KBM-7 (cell line): ENCODE data around the gene STK38.
"Not testable (repeated sequence)": the region's sequence is repeated elsewhere in the genome, so short reads cannot be mapped to it uniquely, and the experiment has no call there.

Experiments used
- DNase-seq: peaks from one replicate; pipeline ENCODE4 v3.0.0-alpha.2; 2015
- in situ Hi-C: fragments of 300-500 bp; cut with MboI; formaldehyde crosslinking; loops from 2 replicates; pipeline ENCODE4 v1.14.3; 2020; ENCODE audit warnings: low sequenced_read_pairs, low pct_unique_long_range_greater_than_20kb, mixed read lengths

STK38 gene

DNA sequence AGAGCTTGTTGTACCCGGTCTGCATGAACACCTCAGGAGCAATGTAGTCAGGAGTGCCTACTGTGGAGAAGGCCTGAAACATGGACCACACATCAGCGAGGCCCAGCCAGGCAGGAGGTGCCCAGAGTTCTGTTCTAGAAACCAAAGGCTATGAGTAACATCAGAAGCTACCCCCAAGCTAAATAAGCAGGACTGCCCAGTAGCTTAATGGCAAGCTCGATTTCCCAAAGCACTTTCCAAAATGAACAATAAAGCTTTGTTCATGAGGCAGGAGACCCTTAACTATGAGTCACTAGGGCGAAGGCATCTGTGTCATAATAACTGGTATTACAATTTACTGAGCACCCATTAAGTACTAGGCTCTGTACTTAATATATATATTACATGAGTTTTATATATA is 47.4 kb downstream of the STK38 start:
- in situ Hi-C loops = no loop called here
- DNase-seq = no peak

DNA sequence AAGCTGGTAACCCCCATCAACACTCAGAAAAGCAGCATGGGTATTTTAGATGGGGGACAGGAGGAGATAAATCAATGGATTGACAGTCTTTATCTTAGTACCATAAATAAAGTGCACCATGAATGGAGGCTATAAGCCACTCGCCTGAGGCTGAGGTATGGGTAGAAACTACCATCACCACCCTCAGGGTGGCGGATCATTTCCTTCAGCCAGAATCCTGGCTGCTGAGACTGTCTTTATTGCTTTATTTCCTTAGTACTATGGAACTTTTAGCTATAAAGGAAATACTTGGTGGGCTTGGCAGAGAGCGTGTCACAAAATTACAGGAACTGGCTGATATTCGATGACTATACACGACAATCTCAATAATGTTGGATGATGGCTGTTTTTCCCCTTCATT is 52.2 kb downstream of the STK38 start:
- in situ Hi-C loops = no loop called here
- no peak for DNase-seq

- in situ Hi-C loops = no loop called here
- DNase-seq = no peak
These were observed 53.4 kb downstream of the STK38 start for GRCh38 chr6:36493859-36494258.

GRCh38 chr6:36493319-36493718 is 54.0 kb downstream of the STK38 start:
- in situ Hi-C loops = no loop called here
- no peak for DNase-seq

DNA sequence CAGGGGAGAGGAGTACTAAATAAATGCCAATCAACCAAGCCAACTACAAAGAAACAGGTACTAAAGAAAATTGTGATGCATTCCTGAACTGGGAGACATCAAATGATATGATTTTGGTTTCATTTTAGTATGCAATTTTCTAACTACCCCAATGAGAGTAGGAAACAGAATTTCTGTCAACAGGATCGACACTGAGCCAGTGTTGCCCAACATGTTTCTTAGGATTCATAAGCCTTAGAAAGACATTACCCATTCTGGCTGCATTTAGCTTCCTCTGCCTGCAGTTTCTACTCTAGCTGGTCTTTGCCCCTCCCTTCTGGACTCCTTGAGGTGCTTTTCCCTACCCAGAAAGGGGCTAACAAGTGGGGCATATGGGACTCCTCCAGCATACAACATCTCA is 54.7 kb downstream of the STK38 start:
- DNase-seq = no peak
- in situ Hi-C loops = no loop called here

DNA sequence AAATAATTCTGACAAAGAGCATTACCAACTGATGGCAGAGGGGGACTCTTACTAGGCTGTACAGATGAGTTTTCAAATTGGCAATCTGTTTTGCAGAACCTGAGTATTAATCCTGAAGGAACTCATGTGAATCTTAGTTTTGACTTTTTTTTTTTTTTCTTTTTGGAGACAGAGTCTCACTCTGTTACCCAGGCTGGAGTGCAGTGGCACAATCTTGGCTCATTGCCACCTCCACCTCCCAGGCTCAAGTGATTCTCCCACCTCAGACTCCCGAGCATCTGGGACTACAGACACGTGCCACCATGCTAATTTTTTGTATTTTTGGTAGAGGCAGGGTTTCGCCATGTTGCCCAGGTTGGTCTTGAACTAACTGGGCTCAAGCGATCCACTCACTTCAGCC is 55.2 kb downstream of the STK38 start:
- DNase-seq = no peak
- in situ Hi-C loops = no loop called here

- no peak for DNase-seq
- in situ Hi-C loops = no loop called here
These were observed 55.8 kb downstream of the STK38 start for GRCh38 chr6:36491378-36491965.

DNA sequence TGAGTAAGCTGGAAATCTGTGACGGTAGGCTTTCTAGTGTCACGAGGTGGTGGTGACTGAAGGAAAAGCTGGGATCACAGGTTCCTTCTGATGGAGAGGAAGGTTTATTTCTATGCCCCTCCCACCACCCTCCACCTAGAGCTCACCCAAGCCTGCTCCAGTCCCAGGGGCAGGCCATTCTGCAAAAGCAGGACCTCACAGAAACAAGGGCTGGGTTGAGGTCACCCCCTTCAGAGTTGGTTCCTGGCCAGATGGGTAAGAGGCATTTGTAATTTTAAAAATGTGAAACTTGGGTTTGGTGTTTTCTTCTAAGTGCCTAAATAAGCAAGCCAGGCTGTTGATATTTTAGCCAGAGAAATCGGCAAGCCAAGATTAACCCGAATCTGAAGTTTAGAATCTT is 57.9 kb downstream of the STK38 start:
- in situ Hi-C loops = no loop called here
- DNase-seq = no peak

GRCh38 chr6:36488221-36488620 is 59.1 kb downstream of the STK38 start:
- DNase-seq = no peak
- in situ Hi-C loops = no loop called here

GRCh38 chr6:36487698-36488097 is 59.6 kb downstream of the STK38 start:
- no peak for DNase-seq
- in situ Hi-C loops = no loop called here

DNA sequence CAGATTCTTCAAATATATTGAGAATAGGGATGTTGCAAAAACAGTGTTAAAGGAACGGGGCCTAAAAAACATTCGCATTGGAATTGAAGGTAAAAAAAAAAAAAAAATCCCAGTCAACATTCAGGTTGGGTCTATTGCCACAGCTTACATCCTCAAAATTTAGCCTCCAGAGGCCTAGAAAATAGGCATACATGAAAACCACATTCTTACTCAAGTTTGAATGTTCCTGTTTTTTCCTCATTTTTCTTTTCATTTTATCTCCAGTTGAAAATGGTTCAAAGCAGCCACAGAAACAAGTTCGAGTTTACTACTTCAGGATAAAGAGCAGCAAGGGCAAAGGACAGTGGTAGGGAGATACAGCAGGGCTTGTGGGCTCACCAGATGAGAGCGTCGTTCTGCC is 62.5 kb downstream of the STK38 start:
- in situ Hi-C loops = no loop called here
- no peak for DNase-seq

GRCh38 chr6:36483326-36483725 is 64.0 kb downstream of the STK38 start:
- in situ Hi-C loops, DNase-seq: not testable (repeated sequence)

GRCh38 chr6:36479256-36479655 is 68.0 kb downstream of the STK38 start:
- in situ Hi-C loops = no loop called here

DNA sequence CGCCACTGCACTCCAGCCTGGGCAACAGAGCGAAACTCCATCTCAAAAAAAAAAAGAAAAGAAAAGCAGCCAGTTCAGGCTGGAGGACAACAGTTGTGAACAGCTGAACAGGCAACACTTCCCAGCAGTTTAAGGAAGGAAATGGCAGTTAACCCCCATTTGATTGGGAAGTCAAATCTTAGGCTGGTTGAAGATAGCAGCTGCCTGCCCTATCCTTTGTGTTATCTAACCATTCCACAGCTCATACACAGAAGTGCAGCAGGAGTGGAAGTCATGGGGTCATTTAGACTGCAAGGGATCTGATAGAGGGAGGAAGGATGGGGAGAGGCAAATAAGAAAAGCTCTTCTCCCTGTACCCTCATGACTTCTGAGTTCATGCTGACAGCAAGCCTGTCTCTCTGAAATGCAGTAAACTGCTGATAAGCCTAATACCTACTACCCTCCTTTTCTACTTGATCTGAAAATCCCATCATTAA is 69.2 kb downstream of the STK38 start:
- peak; percentile 72 for DNase-seq
- in situ Hi-C loops = no loop called here

More at GRCh38 chr6:36479256-36479655, 68.0 kb downstream of the STK38 start:
- DNase-seq = no peak

- in situ Hi-C loops = no loop called here
- DNase-seq = no peak
These were observed 77.3 kb downstream of the STK38 start for GRCh38 chr6:36469946-36470345.

- no peak for DNase-seq
- in situ Hi-C loops = no loop called here
These were observed 78.1 kb downstream of the STK38 start for GRCh38 chr6:36469148-36469661.

DNA sequence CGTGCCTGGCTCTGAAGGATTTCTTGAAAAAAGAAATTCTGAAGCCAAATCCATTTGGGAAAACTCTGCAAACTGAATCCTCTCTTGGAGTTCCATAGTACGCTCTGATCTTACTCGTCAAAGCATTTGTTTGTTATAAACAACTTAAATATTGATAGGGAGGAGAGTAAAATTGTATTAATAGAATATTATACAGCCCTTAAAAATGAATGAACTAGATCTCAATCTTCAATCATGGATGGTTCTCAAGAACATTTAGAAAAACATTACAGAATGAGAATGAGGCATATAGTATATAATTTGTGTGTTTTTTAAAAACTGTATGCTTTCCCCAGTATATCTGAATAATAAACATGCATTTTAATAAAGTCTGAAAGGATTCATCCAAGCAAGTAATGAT is 79.7 kb downstream of the STK38 start:
- in situ Hi-C loops = no loop called here
- no peak for DNase-seq

DNA sequence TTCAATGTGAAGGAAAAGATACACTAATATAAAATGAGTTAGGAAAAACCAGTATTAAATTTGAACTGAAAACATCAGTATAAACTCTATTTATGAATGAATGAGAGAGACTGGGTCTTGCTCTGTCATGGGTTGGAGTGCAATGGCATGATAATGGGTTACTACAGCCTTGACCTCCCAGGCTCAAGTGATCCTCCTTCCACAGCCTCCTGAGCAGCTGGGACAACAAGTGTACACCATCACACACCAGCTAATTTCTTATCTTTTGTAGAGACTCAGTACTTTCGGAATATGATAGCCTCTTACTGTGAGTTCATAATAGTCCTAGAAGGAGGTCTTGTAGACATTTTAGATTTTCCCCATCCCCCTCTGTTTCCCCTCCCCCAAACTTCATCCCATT is 83.0 kb downstream of the STK38 start:
- DNase-seq = no peak
- in situ Hi-C loops = no loop called here

GRCh38 chr6:36463676-36464075 is 83.6 kb downstream of the STK38 start:
- no peak for DNase-seq
- in situ Hi-C loops = no loop called here

DNA sequence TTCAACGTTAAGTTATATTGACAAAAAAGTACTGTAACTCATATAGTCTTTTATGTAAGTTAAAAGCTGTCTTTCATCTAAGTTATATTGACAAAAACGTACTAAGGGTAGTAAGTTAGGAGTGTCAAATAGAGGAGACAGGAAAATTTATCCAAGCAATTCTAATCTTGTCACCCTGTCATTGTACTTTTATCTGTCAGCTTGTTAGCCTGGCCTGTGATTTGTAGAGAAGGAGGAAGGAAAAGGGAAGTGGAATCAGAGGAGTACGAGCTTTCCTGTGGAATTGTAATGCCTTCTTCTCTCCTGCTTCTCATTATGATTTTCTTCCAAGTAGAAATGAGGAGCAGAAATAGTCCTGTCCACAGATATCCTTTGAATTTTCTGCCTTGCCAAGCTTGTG is 85.6 kb downstream of the STK38 start:
- in situ Hi-C loops = no loop called here
- no peak for DNase-seq

GRCh38 chr6:36460916-36461315 is 86.4 kb downstream of the STK38 start:
- no peak for DNase-seq
- in situ Hi-C loops = no loop called here
